OCI-LY1 (cell line): ENCODE results near the gene ZDBF2.

Source experiments
- EZH2 ChIP-seq: fragments of 200-600 bp; sonication (generic), shearing (Covaris generic); IDR thresholded peaks from 2 replicates; pipeline ENCODE4 v1.8.0; 2017; ENCODE audit warnings: borderline replicate concordance, mixed run types, mild to moderate bottlenecking, antibody characterized with exemption, low read length, moderate library complexity, mixed read lengths
- TF ChIP-seq, protein P1 (sequence below): fragments of 200-600 bp; sonication (generic), shearing (Covaris generic); IDR thresholded peaks from 2 replicates; pipeline ENCODE4 v1.5.1; 2017; ENCODE audit warnings: mild to moderate bottlenecking, antibody characterized with exemption, low read length, moderate library complexity, mixed read lengths

GRCh38 chr2:206255003-206255402 lies 19.5 kb upstream of the ZDBF2 start:
- TF ChIP-seq, protein P1, sequence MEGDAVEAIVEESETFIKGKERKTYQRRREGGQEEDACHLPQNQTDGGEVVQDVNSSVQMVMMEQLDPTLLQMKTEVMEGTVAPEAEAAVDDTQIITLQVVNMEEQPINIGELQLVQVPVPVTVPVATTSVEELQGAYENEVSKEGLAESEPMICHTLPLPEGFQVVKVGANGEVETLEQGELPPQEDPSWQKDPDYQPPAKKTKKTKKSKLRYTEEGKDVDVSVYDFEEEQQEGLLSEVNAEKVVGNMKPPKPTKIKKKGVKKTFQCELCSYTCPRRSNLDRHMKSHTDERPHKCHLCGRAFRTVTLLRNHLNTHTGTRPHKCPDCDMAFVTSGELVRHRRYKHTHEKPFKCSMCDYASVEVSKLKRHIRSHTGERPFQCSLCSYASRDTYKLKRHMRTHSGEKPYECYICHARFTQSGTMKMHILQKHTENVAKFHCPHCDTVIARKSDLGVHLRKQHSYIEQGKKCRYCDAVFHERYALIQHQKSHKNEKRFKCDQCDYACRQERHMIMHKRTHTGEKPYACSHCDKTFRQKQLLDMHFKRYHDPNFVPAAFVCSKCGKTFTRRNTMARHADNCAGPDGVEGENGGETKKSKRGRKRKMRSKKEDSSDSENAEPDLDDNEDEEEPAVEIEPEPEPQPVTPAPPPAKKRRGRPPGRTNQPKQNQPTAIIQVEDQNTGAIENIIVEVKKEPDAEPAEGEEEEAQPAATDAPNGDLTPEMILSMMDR: no peak
- TF ChIP-seq EZH2: no peak
